CD14-positive monocyte (primary cell): ENCODE data around the gene DOCK1. TPM values are rescaled to one million over a fixed set of nuclear protein-coding genes. Genes with fewer than 3 reads are reported as not detected.

Experiments
- DNase-seq, 3 donors: peaks; one replicate each; pipeline ENCODE4 v3.0.0-alpha.2; 2011 to 2022
- H2AFZ ChIP-seq: 2 replicates; pipeline ENCODE4 v1.6.0; 2012; ENCODE audit warnings: mild to moderate bottlenecking, low read depth, low read length, inconsistent platforms; ENCODE audit not compliant: insufficient read depth, poor library complexity, severe bottlenecking
- H3K27ac ChIP-seq, 2 donors: 1 replicate in 1 of 2; 2 replicates in 1 of 2; pipeline ENCODE4 v1.5.1; 2012 to 2013; ENCODE audit warnings: low read length in 2 of 2, control low read depth in 1 of 2, inconsistent platforms in 1 of 2, low read depth in 1 of 2, mild to moderate bottlenecking in 1 of 2
- H3K27me3 ChIP-seq, 2 donors: one replicate each; pipeline versions ENCODE4 v1.6.0 to v1.6.1; 2011 to 2013; ENCODE audit warnings: low read length in 2 of 2; ENCODE audit not compliant: control insufficient read depth in 2 of 2, insufficient read depth in 2 of 2
- H3K36me3 ChIP-seq, 2 donors: replicated peaks in 1 of 2; 1 replicate in 1 of 2; 2 replicates in 1 of 2; pipeline versions ENCODE4 v1.5.1 to v1.6.1; 2012 to 2013; ENCODE audit warnings: low read length in 2 of 2, control low read depth in 1 of 2, inconsistent platforms in 1 of 2, mild to moderate bottlenecking in 1 of 2; ENCODE audit not compliant: insufficient read depth in 2 of 2, control insufficient read depth in 1 of 2
- H3K4me1 ChIP-seq, 2 donors: 1 replicate in 1 of 2; 2 replicates in 1 of 2; pipeline versions ENCODE4 v1.5.1 to v1.6.1; 2012 to 2013; ENCODE audit warnings: low read length in 2 of 2, control low read depth in 1 of 2, inconsistent platforms in 1 of 2, mild to moderate bottlenecking in 1 of 2, moderate library complexity in 1 of 2; ENCODE audit not compliant: insufficient read depth in 2 of 2, control insufficient read depth in 1 of 2
- H3K4me2 ChIP-seq: replicated peaks from 2 replicates; pipeline ENCODE3; 2012; ENCODE audit warnings: low read length, moderate library complexity, mild to moderate bottlenecking; ENCODE audit not compliant: poor library complexity, severe bottlenecking; ENCODE audit errors: extremely low read depth
- H3K4me3 ChIP-seq, 3 experiments: fragments of 200-600 bp in 1 of 3; sonication (generic) in 1 of 3; replicated peaks in 1 of 3; 1 replicate in 2 of 3; 2 replicates in 1 of 3; pipeline ENCODE4 v1.5.1; 2011 to 2013; ENCODE audit warnings: low read length in 3 of 3, mild to moderate bottlenecking in 3 of 3, control low read depth in 2 of 3, low read depth in 2 of 3, inconsistent platforms in 1 of 3, moderate library complexity in 1 of 3
- H3K79me2 ChIP-seq: 2 replicates; pipeline ENCODE4 v1.6.0; 2012; ENCODE audit warnings: mild to moderate bottlenecking, control low read depth, inconsistent platforms, low read length, moderate library complexity; ENCODE audit not compliant: insufficient read depth
- H3K9ac ChIP-seq: 2 replicates; pipeline ENCODE4 v1.6.0; 2017; ENCODE audit warnings: low read length, mild to moderate bottlenecking; ENCODE audit not compliant: insufficient read depth, poor library complexity, severe bottlenecking
- H3K9me3 ChIP-seq, 2 donors: replicated peaks in 1 of 2; 1 replicate in 1 of 2; 2 replicates in 1 of 2; pipeline versions ENCODE4 v1.5.1 to v1.6.1; 2012 to 2013; ENCODE audit warnings: low read length in 2 of 2, control low read depth in 1 of 2; ENCODE audit not compliant: control insufficient read depth in 1 of 2, insufficient read depth in 1 of 2
- H4K20me1 ChIP-seq: 2 replicates; pipeline ENCODE4 v1.6.0; 2012; ENCODE audit warnings: mild to moderate bottlenecking, low read length, control low read depth, moderate library complexity; ENCODE audit not compliant: insufficient read depth
- H3K27ac Mint-ChIP-seq, 7 donors: one replicate each; pipeline ENCODE4 v1.8.0; 2020; ENCODE audit warnings: mild to moderate bottlenecking in 7 of 7, mixed read lengths in 7 of 7, moderate library complexity in 6 of 7, inconsistent platforms in 2 of 7
- H3K27me3 Mint-ChIP-seq, 3 donors: one replicate each; pipeline ENCODE4 v1.8.0; 2021 to 2022; ENCODE audit warnings: low read depth in 3 of 3, mild to moderate bottlenecking in 3 of 3, mixed read lengths in 3 of 3, moderate library complexity in 3 of 3, inconsistent platforms in 1 of 3
- H3K36me3 Mint-ChIP-seq, 2 donors: one replicate each; pipeline ENCODE4 v1.8.0; 2020; ENCODE audit warnings: mixed read lengths in 2 of 2, inconsistent platforms in 1 of 2, mild to moderate bottlenecking in 1 of 2
- H3K4me1 Mint-ChIP-seq: one replicate; pipeline ENCODE4 v1.8.0; 2020; ENCODE audit warnings: mild to moderate bottlenecking, mixed read lengths
- H3K4me3 Mint-ChIP-seq, 2 donors: one replicate each; pipeline ENCODE4 v1.8.0; 2020; ENCODE audit warnings: mild to moderate bottlenecking in 2 of 2, mixed read lengths in 2 of 2, moderate library complexity in 1 of 2
- H3K9me3 Mint-ChIP-seq, 7 donors: one replicate each; pipeline ENCODE4 v1.8.0; 2020 to 2022; ENCODE audit warnings: mixed read lengths in 7 of 7, mild to moderate bottlenecking in 6 of 7, moderate library complexity in 6 of 7, inconsistent platforms in 2 of 7
- WGBS: methylation state at CpG from one replicate; pipeline ENCODE4 v1.1.5; 2013; ENCODE audit warnings: missing lambda C conversion rate; ENCODE audit not compliant: insufficient coverage; 5-methylcytosine and 5-hydroxymethylcytosine counted together
- intact Hi-C, 2 donors: fragments of 100-400 bp; cut with micrococcal nuclease; formaldehyde crosslinking; loops; one replicate each; pipeline versions ENCODE4 v1.15.0 to v1.15.1; 2023
- polyA plus RNA-seq, 3 donors: library from polyadenylated mRNA; depleted of rRNA in 1 of 3; unstranded in 2 of 3; stranded (reverse) in 1 of 3; fragments of 300-500 nt in 2 of 3; fragments of >200 nt in 1 of 3; fragmentation: Illumina TruSeq in 2 of 3; gene quantifications; 1 replicate in 2 of 3; 2 replicates in 1 of 3; pipeline ENCODE4 v1.2.3, GENCODE V29; 2012 to 2021
- TF ChIP-seq, protein P1 (sequence below): fragments of 200-600 bp; IDR thresholded peaks from one replicate; pipeline ENCODE4 v1.8.0; 2022; ENCODE audit warnings: antibody characterized with exemption, mild to moderate bottlenecking

The DOCK1 gene
- polyA plus RNA-seq, 3 donors: 0.31 to 0.35 TPM; not detected in 1

- Histone ChIP-seq H3K4me2 (no peak overlapping the region), H3K4me1 (no peaks in the 10 kb centered on the region), H3K27ac (no peak overlapping the region), H3K27me3 (no peaks in the 10 kb centered on the region), H3K9me3 (no peaks in the 10 kb centered on the region), H3K36me3 (no peaks in the 10 kb centered on the region), H4K20me1 (no peaks in the 10 kb centered on the region), H3K4me3 (no peak overlapping the region), H2AFZ (no peak overlapping the region), H3K9ac (no peak overlapping the region), H3K79me2 (no peaks in the 10 kb centered on the region)
- TF ChIP-seq, protein P1, sequence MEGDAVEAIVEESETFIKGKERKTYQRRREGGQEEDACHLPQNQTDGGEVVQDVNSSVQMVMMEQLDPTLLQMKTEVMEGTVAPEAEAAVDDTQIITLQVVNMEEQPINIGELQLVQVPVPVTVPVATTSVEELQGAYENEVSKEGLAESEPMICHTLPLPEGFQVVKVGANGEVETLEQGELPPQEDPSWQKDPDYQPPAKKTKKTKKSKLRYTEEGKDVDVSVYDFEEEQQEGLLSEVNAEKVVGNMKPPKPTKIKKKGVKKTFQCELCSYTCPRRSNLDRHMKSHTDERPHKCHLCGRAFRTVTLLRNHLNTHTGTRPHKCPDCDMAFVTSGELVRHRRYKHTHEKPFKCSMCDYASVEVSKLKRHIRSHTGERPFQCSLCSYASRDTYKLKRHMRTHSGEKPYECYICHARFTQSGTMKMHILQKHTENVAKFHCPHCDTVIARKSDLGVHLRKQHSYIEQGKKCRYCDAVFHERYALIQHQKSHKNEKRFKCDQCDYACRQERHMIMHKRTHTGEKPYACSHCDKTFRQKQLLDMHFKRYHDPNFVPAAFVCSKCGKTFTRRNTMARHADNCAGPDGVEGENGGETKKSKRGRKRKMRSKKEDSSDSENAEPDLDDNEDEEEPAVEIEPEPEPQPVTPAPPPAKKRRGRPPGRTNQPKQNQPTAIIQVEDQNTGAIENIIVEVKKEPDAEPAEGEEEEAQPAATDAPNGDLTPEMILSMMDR: no peak
- Mint-ChIP-seq H3K36me3 (no peaks in the 10 kb centered on the region), H3K9me3 (peaks cover 0 to 1% (median 0%) of the 10 kb centered on the region in 7 donors), H3K27ac (no peak overlapping the region), H3K4me3 (no peak overlapping the region), H3K4me1 (peaks cover 5% of the 10 kb centered on the region), H3K27me3 (peaks cover 0 to 6% (median 0%) of the 10 kb centered on the region in 3 donors)
- intact Hi-C loops: no loop called here
- DNase-seq: no peak
- WGBS: 95% methylated on average over 5 of the region's 5 CpGs
Measured at GRCh38 chr10:127129104-127129503, 223.9 kb downstream of the DOCK1 start.

GRCh38 chr10:127132451-127132850 is 227.2 kb downstream of the DOCK1 start:
- no peaks in the 10 kb centered on the region for H3K36me3 Mint-ChIP-seq
- 100% methylated on average over 3 of the region's 7 CpGs for WGBS
- H3K27ac Mint-ChIP-seq: no peak overlapping the region
- Histone ChIP-seq H3K27ac (no peak overlapping the region), H3K9ac (no peak overlapping the region), H3K79me2 (no peaks in the 10 kb centered on the region), H3K4me3 (no peak overlapping the region), H2AFZ (no peak overlapping the region), H3K4me2 (no peak overlapping the region), H3K36me3 (no peaks in the 10 kb centered on the region), H4K20me1 (no peaks in the 10 kb centered on the region), H3K27me3 (no peaks in the 10 kb centered on the region), H3K4me1 (peaks cover 11 to 16% of the 10 kb centered on the region in 2 donors), H3K9me3 (no peaks in the 10 kb centered on the region)
- no peak overlapping the region for H3K4me3 Mint-ChIP-seq
- TF ChIP-seq, protein P1: no peak
- H3K27me3 Mint-ChIP-seq: peaks cover 0 to 3% (median 0%) of the 10 kb centered on the region in 3 donors
- peaks cover 0 to 1% (median 0%) of the 10 kb centered on the region in 7 donors for H3K9me3 Mint-ChIP-seq
- H3K4me1 Mint-ChIP-seq: peaks cover 26% of the 10 kb centered on the region
- intact Hi-C loops: no loop called here
- no peak for DNase-seq
